ENCODE results near the gene RASD1. TPM values are rescaled to one million over a fixed set of nuclear protein-coding genes. Genes with fewer than 3 reads are reported as not detected.

The RASD1 gene
- total and polyA plus RNA-seq, 2 experiments from 2014 or later, result 3.6 to 3.7 TPM

Small RNA genes lying within 50 kb of the gene (small RNA-seq; reads per million reads assigned to genes)
- not detected for gene RF00019 (ENCODE audit: low replicate concordance)

Other genes starting within 250 kb of the RASD1 start
- 121 and 134 TPM in 2 replicates for gene COPS3, start 215.1 kb downstream of the RASD1 start, total RNA-seq (2014; rRNA removed; shearing (Covaris generic))
- gene COPS3, start 215.1 kb downstream of the RASD1 start, polyA plus RNA-seq (2016; fragmentation: Nextera tagmentation; extraction: Ambion mirVana), result 90.9 and 108 TPM in 2 replicates
- 10.6 and 14.7 TPM in 2 replicates for gene NT5M, start 193.0 kb downstream of the RASD1 start, total RNA-seq (2014; rRNA removed; shearing (Covaris generic))
- 6.0 and 6.1 TPM in 2 replicates for gene NT5M, start 193.0 kb downstream of the RASD1 start, polyA plus RNA-seq (2016; fragmentation: Nextera tagmentation; extraction: Ambion mirVana)
- gene MED9, start 19.4 kb downstream of the RASD1 start, total RNA-seq (2014; rRNA removed; shearing (Covaris generic)), result 19.9 and 27.0 TPM in 2 replicates
- gene MED9, start 19.4 kb downstream of the RASD1 start, polyA plus RNA-seq (2016; fragmentation: Nextera tagmentation; extraction: Ambion mirVana), result 14.0 and 17.3 TPM in 2 replicates
- gene PEMT, start 95.3 kb upstream of the RASD1 start, total RNA-seq (2014; rRNA removed; shearing (Covaris generic)), result 46.0 and 54.8 TPM in 2 replicates
- 55.2 and 62.7 TPM in 2 replicates for gene PEMT, start 95.3 kb upstream of the RASD1 start, polyA plus RNA-seq (2016; fragmentation: Nextera tagmentation; extraction: Ambion mirVana)
- gene RAI1, start 185.1 kb upstream of the RASD1 start, total RNA-seq (2014; rRNA removed; shearing (Covaris generic)), result 0.87 and 2.1 TPM in 2 replicates
- 0.75 and 0.89 TPM in 2 replicates for gene RAI1, start 185.1 kb upstream of the RASD1 start, polyA plus RNA-seq (2016; fragmentation: Nextera tagmentation; extraction: Ambion mirVana)